ENCODE results near the gene STARD3. TPM values are rescaled to one million over a fixed set of nuclear protein-coding genes. Genes with fewer than 3 reads are reported as not detected.

The STARD3 gene
- total RNA-seq, 2 donors from 2014 or later: 52.5 to 202 TPM

- Histone ChIP-seq H3K9me3 (no peaks in the 10 kb centered on the region), H3K27ac (no peak overlapping the region), H3K4me1 (replicated peaks) (peaks cover 13% of the 10 kb centered on the region), H3K27me3 (replicated peaks; ENCODE audit: insufficient read depth) (no peaks in the 10 kb centered on the region), H3K36me3 (no peaks in the 10 kb centered on the region), H3K4me3 (no peak overlapping the region)
- TF ChIP-seq POLR2A (IDR thresholded peaks at IDR 0.05): no peak
- intact Hi-C loops (cut with DNase I): no loop called here
- DNase-seq (ENCODE audit: low spot score): no peak
- 68% methylated on average over 11 of the region's 17 CpGs for WGBS
These were observed 28.8 kb downstream of the STARD3 start for GRCh38 chr17:39665642-39666224.

GRCh38 chr17:39666231-39666600, 29.3 kb downstream of the STARD3 start:
- WGBS: 42% methylated on average over 2 of the region's 2 CpGs
- H3K27ac ChIP-seq: no peak overlapping the region
- TF ChIP-seq POLR2A (IDR thresholded peaks at IDR 0.05) (no peak), POLR2AphosphoS5 (IDR thresholded peaks at IDR 0.05) (no peak)

GRCh38 chr17:39666601-39667261, 29.8 kb downstream of the STARD3 start:
- peaks cover 13% of the 10 kb centered on the region for H3K4me1 ChIP-seq (replicated peaks)

More at GRCh38 chr17:39666231-39666600, 29.3 kb downstream of the STARD3 start:
- DNase-seq (ENCODE audit: low spot score): no peak
- Histone ChIP-seq H3K27me3 (replicated peaks; ENCODE audit: insufficient read depth) (no peaks in the 10 kb centered on the region), H3K4me1 (replicated peaks) (peaks cover 13% of the 10 kb centered on the region), H3K4me3 (no peak overlapping the region), H3K36me3 (no peaks in the 10 kb centered on the region), H3K9me3 (no peaks in the 10 kb centered on the region)
- intact Hi-C loops (cut with DNase I): no loop called here

GRCh38 chr17:39667262-39667944, 30.5 kb downstream of the STARD3 start:
- H3K27me3 ChIP-seq (replicated peaks; ENCODE audit: insufficient read depth): no peaks in the 10 kb centered on the region
- no peak overlapping the region for H3K27ac ChIP-seq

More at GRCh38 chr17:39666601-39667261, 29.8 kb downstream of the STARD3 start:
- H3K9me3 ChIP-seq: no peaks in the 10 kb centered on the region
- no peak for DNase-seq (ENCODE audit: low spot score)
- no peaks in the 10 kb centered on the region for H3K27me3 ChIP-seq (replicated peaks; ENCODE audit: insufficient read depth)
- no peak overlapping the region for H3K27ac ChIP-seq
- intact Hi-C loops (cut with DNase I): no loop called here
- H3K36me3 ChIP-seq: no peaks in the 10 kb centered on the region
- no peak overlapping the region for H3K4me3 ChIP-seq
- TF ChIP-seq POLR2A (IDR thresholded peaks at IDR 0.05): no peak
- TF ChIP-seq POLR2AphosphoS5 (IDR thresholded peaks at IDR 0.05): no peak
- no peak for TF ChIP-seq CTCF (IDR thresholded peaks at IDR 0.05)
- 67% methylated on average over 11 of the region's 11 CpGs for WGBS

More at GRCh38 chr17:39667262-39667944, 30.5 kb downstream of the STARD3 start:
- intact Hi-C loops (cut with DNase I): no loop called here
- Histone ChIP-seq H3K4me3 (peak overlapping the region in 1 of 2 donors; percentile 27), H3K4me1 (replicated peaks) (peaks cover 8% of the 10 kb centered on the region), H3K36me3 (no peaks in the 10 kb centered on the region), H3K9me3 (no peaks in the 10 kb centered on the region)
- TF ChIP-seq CTCF (IDR thresholded peaks at IDR 0.05) (no peak), POLR2AphosphoS5 (IDR thresholded peaks at IDR 0.05) (no peak), POLR2A (IDR thresholded peaks at IDR 0.05) (no peak)
- 18% methylated on average over 46 of the region's 49 CpGs for WGBS
- no peak for DNase-seq (ENCODE audit: low spot score)
